ENCODE data around the gene CFAP74. TPM values are rescaled to one million over a fixed set of nuclear protein-coding genes. Genes with fewer than 3 reads are reported as not detected.

The CFAP74 gene
- total and polyA plus RNA-seq, 2 of the 13 experiments (the other 11 are each of a cell fraction or from before 2014, with no cell fraction given), result 0.27 to 0.62 TPM

- TF ChIP-seq GMEB1 (CRISPR knock-in tag; IDR thresholded peaks at IDR 0.05; ENCODE audit: borderline replicate concordance) (no peak), ZSCAN29 (CRISPR knock-in tag; conservative IDR thresholded peaks at IDR 0.05) (no peak), ZBTB37 (CRISPR knock-in tag; IDR thresholded peaks at IDR 0.05) (no peak), PRDM10 (CRISPR knock-in tag; IDR thresholded peaks at IDR 0.05; ENCODE audit: low read depth) (no peak)
These were observed 52.6 kb downstream of the CFAP74 start (continued) for GRCh38 chr1:1950940-1951339.

- H3K4me2 ChIP-seq (ENCODE audit: low read depth, low read length), result no peak overlapping the region
- in situ Hi-C loops (cut with HindIII; ENCODE audit: extremely low pct_ligation_motif_present, low pct_unique_long_range_greater_than_20kb) (no loop called here), intact Hi-C loops (cut with micrococcal nuclease; ENCODE audit: unreplicated experiment) (no loop called here)
- H3K9ac ChIP-seq (ENCODE audit: insufficient read depth, low read depth, low read length), result no peak overlapping the region
- BruUV-seq (replicated peaks), result no TSS peak
- H2AFZ ChIP-seq (ENCODE audit: low read length), result no peak overlapping the region
- H3K36me3 ChIP-seq (replicated peaks in 1 of 2; ENCODE audit: control insufficient read depth in 1 of 2, insufficient read depth in 2 of 2, low read length in 2 of 2), result no peaks in the 10 kb centered on the region
- no peak for DNase-seq (ENCODE audit: low spot score)
- TF ChIP-seq PRDM10 (CRISPR knock-in tag; IDR thresholded peaks at IDR 0.05; ENCODE audit: low read depth) (no peak), PCBP2 (optimal IDR thresholded peaks at IDR 0.05; ENCODE audit: low read depth, low read length, poor library complexity, severe bottlenecking) (peak; percentile 75)
- POLR2A ChIA-PET, result no interaction called here
- H3K27ac ChIP-seq (ENCODE audit: extremely low read length, insufficient read depth, low read length), result no peak overlapping the region
- no peak for FAIRE-seq
- H3K9me3 ChIP-seq (ENCODE audit: low read length), result no peaks in the 10 kb centered on the region
- H3K79me2 ChIP-seq (ENCODE audit: insufficient read depth, low read length), result peaks cover 3% of the 10 kb centered on the region
- 70% methylated on average over 1 of the region's 1 CpG for WGBS (ENCODE audit: low lambda C conversion rate)
- H3K4me1 ChIP-seq (ENCODE audit: insufficient read depth, low read length), result peaks cover 45% of the 10 kb centered on the region
- H3K4me3 ChIP-seq (replicated peaks in 1 of 3; ENCODE audit: insufficient read depth in 1 of 3, low read depth in 2 of 3, low read length in 3 of 3), result no peak overlapping the region
- 0 out of 2 replicates have a peak, but pooled peaks cover 3% of the 10 kb centered on the region for H4K20me1 ChIP-seq (ENCODE audit: insufficient read depth, low read length)
- ATAC-seq, result no peak
- no peaks in the 10 kb centered on the region for H3K27me3 ChIP-seq (ENCODE audit: control insufficient read depth in 1 of 2, insufficient read depth in 2 of 2, low read length in 2 of 2)
- CTCF ChIA-PET (ENCODE audit: low intra/inter-chr PET ratio, low total read pairs), result no interaction called here
These were observed 54.8 kb downstream of the CFAP74 start for GRCh38 chr1:1948783-1949182.

Data from HepG2 (cell line).